Spinal cord (tissue), 10 donors: ENCODE data around the gene KIAA1755. TPM values are rescaled to one million over a fixed set of nuclear protein-coding genes. Genes with fewer than 3 reads are reported as not detected.

ENCODE experiments used
- DNase-seq, 6 donors: peaks; one replicate each; pipeline versions ENCODE4 v3.0.0 to v3.0.0-alpha.2; 2013 to 2015; ENCODE audit warnings: low spot score in 6 of 6, low read depth in 4 of 6
- H3K27ac ChIP-seq: one replicate; pipeline ENCODE4 v1.5.1; 2013; ENCODE audit warnings: low read depth, low read length, control low read depth
- H3K27me3 ChIP-seq: one replicate; pipeline ENCODE4 v1.6.1; 2013; ENCODE audit warnings: low read length; ENCODE audit not compliant: control insufficient read depth, insufficient read depth
- H3K36me3 ChIP-seq: one replicate; pipeline ENCODE4 v1.6.1; 2013; ENCODE audit warnings: low read length; ENCODE audit not compliant: control insufficient read depth, insufficient read depth
- H3K4me1 ChIP-seq: one replicate; pipeline ENCODE4 v1.6.1; 2013; ENCODE audit warnings: low read length; ENCODE audit not compliant: control insufficient read depth, insufficient read depth
- H3K4me3 ChIP-seq: one replicate; pipeline ENCODE4 v1.5.1; 2013; ENCODE audit warnings: low read depth, low read length, control low read depth
- H3K9me3 ChIP-seq: one replicate; pipeline ENCODE4 v1.6.1; 2013; ENCODE audit warnings: low read length; ENCODE audit not compliant: control insufficient read depth, insufficient read depth
- WGBS: methylation state at CpG from one replicate; pipeline ENCODE4 v1.1.5; 2013; ENCODE audit warnings: missing lambda C conversion rate; ENCODE audit not compliant: insufficient coverage; 5-methylcytosine and 5-hydroxymethylcytosine counted together
- polyA plus RNA-seq, 2 donors: library from polyadenylated mRNA; unstranded; fragments of 120-200 nt; gene quantifications; one replicate each; pipeline ENCODE4 v1.2.1, GENCODE V29; 2013; ENCODE audit not compliant: insufficient read length in 2 of 2
- total RNA-seq, 2 donors: library from RNA; depleted of rRNA in 1 of 2; stranded (reverse); fragments of 120-200 nt in 1 of 2; fragments of >200 nt in 1 of 2; gene quantifications; one replicate each; pipeline versions ENCODE4 v1.2.3 to v1.2.4, GENCODE V29; 2013 to 2014
- donor health status: healthy.

The KIAA1755 gene
- total and polyA plus RNA-seq, 4 donors = 20.8 to 51.5 (median 33.6) TPM

GRCh38 chr20:38217791-38218565, 42.6 kb downstream of the KIAA1755 start:
- Histone ChIP-seq H3K27ac (no peak overlapping the region), H3K4me1 (peaks cover 36% of the 10 kb centered on the region)
- 57% methylated on average over 13 of the region's 15 CpGs for WGBS

DNA sequence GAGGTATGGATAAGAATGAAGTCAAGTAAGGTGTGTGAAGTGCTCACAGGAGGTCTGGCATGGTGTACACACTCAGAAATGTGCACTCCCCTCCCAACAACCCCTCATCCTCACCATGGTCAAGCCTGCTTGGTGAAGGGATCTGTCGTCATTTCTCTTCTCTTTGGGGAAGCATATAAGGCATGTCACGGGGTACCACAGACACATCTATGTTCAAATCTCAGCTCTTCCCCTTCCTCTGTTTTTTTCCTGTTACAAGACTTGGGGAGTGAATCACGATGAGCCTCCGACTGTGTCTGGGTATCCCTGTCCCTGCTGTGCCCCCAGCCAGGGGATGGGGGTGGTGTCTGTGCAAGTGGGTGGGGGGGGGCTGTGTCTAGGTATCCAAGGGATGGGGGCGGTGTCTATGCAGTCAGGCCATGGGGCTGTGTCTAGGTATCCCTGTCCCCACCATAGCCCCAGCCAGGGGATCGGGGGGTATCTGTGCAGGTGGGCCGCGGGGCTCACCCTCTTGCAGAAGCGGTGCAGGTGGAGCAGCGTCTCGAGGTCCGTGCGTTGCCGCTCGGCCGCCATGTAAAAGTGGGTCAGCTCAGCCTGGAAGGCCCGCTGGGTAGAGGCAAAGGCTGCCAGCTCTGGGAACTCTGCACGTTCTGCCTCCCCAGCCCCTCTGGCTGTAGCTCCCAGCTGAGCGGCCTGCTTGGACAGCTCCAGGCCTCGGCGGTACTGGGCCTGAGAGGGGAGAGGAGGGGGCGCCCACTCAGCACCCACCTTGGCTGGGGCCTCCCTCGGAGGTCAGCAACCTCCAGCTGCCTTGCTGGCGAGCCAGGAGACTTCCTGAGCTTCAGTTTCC, 43.6 kb downstream of the KIAA1755 start:
- no peak for DNase-seq
- Histone ChIP-seq H3K27ac (no peak overlapping the region), H3K4me3 (no peak overlapping the region), H3K27me3 (no peaks in the 10 kb centered on the region), H3K9me3 (no peaks in the 10 kb centered on the region), H3K36me3 (peaks cover 4% of the 10 kb centered on the region), H3K4me1 (peaks cover 33% of the 10 kb centered on the region)
- WGBS = 92% methylated on average over 19 of the region's 24 CpGs

More at GRCh38 chr20:38217791-38218565, 42.6 kb downstream of the KIAA1755 start:
- no peak for DNase-seq
- Histone ChIP-seq H3K27me3 (no peaks in the 10 kb centered on the region), H3K36me3 (peaks cover 8% of the 10 kb centered on the region), H3K4me3 (no peak overlapping the region), H3K9me3 (no peaks in the 10 kb centered on the region)

DNA sequence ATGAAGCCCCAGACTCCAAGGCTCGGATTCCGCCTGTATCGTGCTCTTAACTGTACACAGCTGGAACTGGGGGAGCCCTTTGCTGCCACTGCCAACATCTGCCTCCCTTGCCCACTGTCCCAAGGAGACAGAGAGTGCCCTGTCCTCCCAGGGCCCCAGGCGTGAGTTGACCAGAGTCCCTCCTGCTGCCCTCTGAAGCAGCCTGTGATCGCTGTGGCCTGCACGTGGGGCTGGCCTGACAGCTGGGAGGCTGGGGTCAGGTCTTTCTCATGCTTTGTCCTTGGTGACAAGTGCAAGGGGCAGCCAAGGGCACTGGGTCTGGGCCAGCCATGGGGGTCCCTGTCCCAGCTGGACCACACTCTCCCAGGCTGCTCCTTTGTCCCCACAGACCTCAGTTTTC, 44.3 kb downstream of the KIAA1755 start:
- WGBS = 79% methylated on average over 6 of the region's 6 CpGs
- Histone ChIP-seq H3K27ac (no peak overlapping the region), H3K4me3 (no peak overlapping the region), H3K36me3 (peaks cover 4% of the 10 kb centered on the region), H3K4me1 (peaks cover 37% of the 10 kb centered on the region), H3K27me3 (no peaks in the 10 kb centered on the region), H3K9me3 (no peaks in the 10 kb centered on the region)
- DNase-seq = no peak

DNA sequence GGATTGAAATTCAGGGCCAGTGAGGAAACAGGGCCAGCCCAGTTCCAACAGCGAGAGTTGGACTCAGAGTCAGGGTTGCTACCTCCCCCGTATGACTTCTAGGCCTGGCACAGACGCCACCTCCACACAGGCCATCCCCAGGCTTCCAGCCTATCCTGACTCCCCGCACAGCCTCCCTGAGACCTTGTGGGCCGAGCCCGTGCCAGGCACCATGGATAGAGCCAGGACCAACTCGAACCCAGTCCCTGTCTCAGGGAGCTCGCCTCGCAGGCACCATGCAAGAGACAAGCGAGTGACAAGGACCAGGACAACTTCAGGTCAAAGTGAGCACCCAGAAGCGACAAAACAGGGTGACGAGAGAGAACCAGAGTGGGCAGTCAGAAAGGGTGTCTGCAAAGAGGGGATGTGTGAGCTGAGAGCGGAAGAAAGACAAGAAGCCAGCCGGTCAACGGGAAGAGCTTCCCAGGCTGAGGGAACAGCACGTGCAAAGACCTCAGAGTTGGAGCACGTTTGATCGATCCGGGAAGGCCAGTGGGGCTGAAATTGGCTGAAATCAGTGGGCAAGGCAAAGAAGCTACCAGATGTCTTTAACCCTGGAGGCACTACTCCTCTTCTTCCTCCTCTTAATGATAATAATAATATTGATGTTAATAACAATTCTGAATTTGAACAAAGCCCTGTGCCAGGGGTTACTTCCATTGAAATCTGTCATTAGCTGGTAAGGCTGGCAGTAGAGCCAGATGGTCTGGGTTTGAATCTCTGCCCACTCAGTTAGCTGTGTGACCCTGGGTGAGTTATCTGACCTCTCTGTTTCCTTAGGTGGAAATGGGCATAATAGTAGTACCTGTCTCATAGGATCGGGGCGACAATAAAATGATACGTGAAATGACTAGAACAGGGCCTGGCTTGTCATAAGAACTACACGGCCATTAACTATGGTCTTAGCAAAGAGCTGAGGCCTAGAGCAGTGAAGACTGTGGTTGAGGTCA, 45.0 kb downstream of the KIAA1755 start:
- H3K9me3 ChIP-seq = no peaks in the 10 kb centered on the region
- 86% methylated on average over 20 of the region's 23 CpGs for WGBS

DNA sequence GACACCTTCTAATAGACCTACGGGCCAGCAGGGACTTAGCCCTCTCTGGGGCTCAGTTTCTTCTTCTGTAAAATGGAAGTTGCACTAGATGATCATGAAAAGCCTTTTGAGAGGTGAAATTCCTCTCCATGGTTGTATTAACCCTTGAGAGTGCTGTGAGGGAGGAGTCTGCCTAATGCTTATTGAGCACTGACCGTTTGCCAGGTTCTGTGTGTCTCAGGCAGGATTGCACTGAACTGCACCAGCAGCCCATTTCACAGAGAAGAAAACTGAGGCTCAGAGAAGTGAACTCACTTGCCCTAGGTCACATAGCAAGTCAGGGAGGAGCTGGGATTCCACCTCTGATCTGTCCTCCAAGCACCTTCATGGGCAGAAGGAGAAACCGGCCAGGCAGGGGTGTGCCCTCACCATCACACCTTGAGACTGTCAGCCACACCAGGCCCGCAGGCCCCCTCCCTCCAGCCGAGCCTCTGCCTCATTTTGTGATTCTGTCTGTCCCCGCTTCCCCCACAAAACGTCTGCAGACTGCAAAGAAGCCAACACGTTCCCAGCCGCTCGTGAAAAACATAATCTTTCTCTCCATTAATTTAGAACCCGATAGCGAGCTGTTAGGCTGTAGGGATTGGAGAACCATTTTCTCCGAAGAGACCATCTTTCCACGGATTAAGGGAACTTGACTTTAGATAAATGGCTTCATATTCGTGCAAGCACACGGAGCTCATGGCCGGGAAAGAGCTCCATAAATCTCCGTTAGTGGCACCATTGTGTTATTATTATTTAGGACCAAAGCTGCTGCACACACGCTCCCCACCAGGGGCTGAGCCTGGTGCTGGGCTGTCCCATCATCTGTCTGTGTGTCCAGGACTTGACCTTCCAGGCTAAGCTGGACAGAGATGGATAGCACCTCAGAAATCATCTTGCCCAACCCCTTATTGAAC, 46.0 kb downstream of the KIAA1755 start:
- H3K27ac ChIP-seq = no peak overlapping the region
- peak in 1 of 6 donors; percentile 93 for DNase-seq
- no peak overlapping the region for H3K4me3 ChIP-seq
- WGBS = 43% methylated on average over 16 of the region's 19 CpGs
- H3K4me1 ChIP-seq = peaks cover 45% of the 10 kb centered on the region
- peaks cover 4% of the 10 kb centered on the region for H3K36me3 ChIP-seq
- H3K27me3 ChIP-seq = no peaks in the 10 kb centered on the region
- no peaks in the 10 kb centered on the region for H3K9me3 ChIP-seq

More for the DNA sequence above, 45.0 kb downstream of the KIAA1755 start:
- no peak for DNase-seq
- peaks cover 37% of the 10 kb centered on the region for H3K4me1 ChIP-seq
- H3K4me3 ChIP-seq = no peak overlapping the region
- H3K36me3 ChIP-seq = peaks cover 4% of the 10 kb centered on the region
- H3K27me3 ChIP-seq = no peaks in the 10 kb centered on the region
- H3K27ac ChIP-seq = no peak overlapping the region

GRCh38 chr20:38213607-38213940, 47.0 kb downstream of the KIAA1755 start:
- H3K27ac ChIP-seq = no peak overlapping the region
- no peak for DNase-seq
- H3K9me3 ChIP-seq = no peaks in the 10 kb centered on the region
- H3K27me3 ChIP-seq = no peaks in the 10 kb centered on the region
- H3K36me3 ChIP-seq = peaks cover 4% of the 10 kb centered on the region
- no peak overlapping the region for H3K4me3 ChIP-seq
- peaks cover 44% of the 10 kb centered on the region for H3K4me1 ChIP-seq
- WGBS = 90% methylated on average over 5 of the region's 5 CpGs

DNA sequence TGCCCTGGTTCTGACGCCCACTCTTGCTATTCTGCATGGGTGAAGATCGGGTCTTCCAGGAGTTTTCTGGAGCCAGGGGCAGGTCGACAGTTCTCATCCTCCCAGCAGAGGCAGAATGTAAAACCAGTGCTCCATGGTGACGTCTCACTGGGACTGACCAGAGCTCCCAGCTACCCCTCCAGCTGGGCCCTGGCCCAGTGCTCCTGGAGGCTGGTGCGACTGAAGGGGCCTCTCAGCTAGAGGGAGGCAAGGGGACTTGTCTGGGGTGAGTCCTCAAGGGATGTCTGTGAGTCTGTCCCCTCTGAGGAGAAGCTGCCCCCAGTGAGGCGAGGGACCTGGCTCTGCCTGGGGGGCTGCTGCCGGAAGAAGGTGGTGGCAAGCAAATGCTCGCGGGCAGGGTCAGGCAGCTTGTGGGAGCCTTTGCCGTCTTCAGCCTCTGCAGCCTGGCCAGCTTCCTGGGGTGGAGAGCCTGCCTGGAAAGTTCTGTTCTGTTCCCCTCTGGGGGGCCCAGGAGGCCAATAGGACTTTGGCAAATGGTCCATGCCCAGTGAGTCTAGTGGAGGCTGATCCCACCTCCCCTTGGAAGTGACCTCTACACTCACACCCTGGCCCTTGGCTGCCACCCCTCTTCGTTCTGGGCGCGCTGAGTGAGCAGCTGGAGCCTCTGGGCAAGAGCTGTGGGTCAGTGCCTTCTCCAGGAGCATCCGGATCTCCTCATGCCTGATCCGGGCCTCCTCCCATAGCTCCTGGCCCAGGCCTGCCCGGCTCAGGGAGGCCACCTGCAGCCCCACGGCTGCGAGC, 47.5 kb downstream of the KIAA1755 start:
- Histone ChIP-seq H3K4me1 (peaks cover 42% of the 10 kb centered on the region), H3K36me3 (peaks cover 4% of the 10 kb centered on the region), H3K9me3 (no peaks in the 10 kb centered on the region), H3K4me3 (no peak overlapping the region), H3K27me3 (no peaks in the 10 kb centered on the region), H3K27ac (no peak overlapping the region)
- 77% methylated on average over 17 of the region's 18 CpGs for WGBS
- DNase-seq = no peak
